GM12892 (cell line): Measurements from ENCODE around the gene ZRANB3.
"Not testable (repeated sequence)": the region's sequence is repeated elsewhere in the genome, so short reads cannot be mapped to it uniquely, and the experiment has no call there.

ENCODE experiments used
- POLR2A ChIP-seq: IDR thresholded peaks from 2 replicates; pipeline ENCODE4 v1.6.1; 2011; ENCODE audit warnings: low read depth, low read length, control low read depth
- POLR2AphosphoS5 ChIP-seq: IDR thresholded peaks from 2 replicates; pipeline ENCODE4 v1.6.1; 2011; ENCODE audit warnings: low read depth, low read length, control low read depth
- TAF1 ChIP-seq: IDR thresholded peaks from 2 replicates; pipeline ENCODE4 v1.6.1; 2011; ENCODE audit warnings: low read depth, mild to moderate bottlenecking, control low read depth, low read length, borderline replicate concordance

DNA sequence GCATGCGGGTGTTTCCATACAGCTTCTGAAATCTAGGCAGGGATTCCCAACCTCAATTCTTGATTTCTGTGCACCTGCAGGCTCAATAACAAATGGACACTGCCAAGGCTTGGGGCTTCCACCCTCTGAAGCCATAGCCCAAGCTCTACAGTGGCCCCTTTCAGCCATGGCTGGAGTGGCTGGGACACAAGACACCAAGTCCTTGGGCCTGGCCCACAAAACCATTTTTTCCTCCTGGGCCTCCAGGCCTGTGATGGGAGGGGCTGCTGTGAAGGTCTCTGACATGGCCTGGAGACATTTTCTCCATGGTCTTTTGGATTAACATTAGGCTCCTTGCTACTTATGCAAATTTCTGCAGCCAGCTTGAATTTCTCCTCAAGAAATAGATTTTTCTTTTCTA, 78.0 kb downstream of the ZRANB3 start:
- not testable (repeated sequence) for TF ChIP-seq POLR2A, POLR2AphosphoS5, TAF1
